Stimulated activated CD4-positive, alpha-beta T cell treated with anti-CD3 and anti-CD28 coated beads, Interleukin-15, amount 100 ng/mL, for 1 hour (primary cell): ENCODE data around the gene PRRT2.
A peak's percentile ranks its signal among the peaks of the same experiment; 100 is the strongest.
"Not testable (repeated sequence)": the region's sequence is repeated elsewhere in the genome, so short reads cannot be mapped to it uniquely, and the experiment has no call there.

Experiments used
- DNase-seq, 2 donors: peaks; one replicate each; pipeline ENCODE4 v3.0.0-alpha.2; 2020; ENCODE audit warnings: low read depth in 1 of 2, low spot score in 1 of 2

PRRT2 gene

GRCh38 chr16:29831490-29831889, 19.5 kb downstream of the PRRT2 start:
- DNase-seq: no peak

DNA sequence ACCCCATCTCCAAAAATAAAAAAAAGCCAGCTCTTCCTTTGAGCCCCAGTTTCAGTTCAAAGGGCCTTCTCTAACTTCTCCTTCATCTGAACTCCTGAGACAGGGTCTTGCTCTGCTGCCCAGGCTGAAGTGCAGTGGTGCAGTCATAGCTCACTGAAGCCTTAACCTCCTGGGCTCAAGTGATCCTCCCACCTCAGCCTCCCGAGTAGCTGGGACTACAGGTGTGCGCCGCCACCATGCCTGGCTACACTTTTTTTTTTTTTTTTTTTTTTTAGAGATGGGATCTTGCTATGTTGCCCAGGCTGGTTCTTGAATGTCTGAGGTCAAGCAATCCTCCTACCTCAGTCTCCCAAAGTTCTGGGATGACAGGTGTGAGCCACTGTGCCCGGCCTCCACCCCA, 21.2 kb downstream of the PRRT2 start:
- not testable (repeated sequence) for DNase-seq

DNA sequence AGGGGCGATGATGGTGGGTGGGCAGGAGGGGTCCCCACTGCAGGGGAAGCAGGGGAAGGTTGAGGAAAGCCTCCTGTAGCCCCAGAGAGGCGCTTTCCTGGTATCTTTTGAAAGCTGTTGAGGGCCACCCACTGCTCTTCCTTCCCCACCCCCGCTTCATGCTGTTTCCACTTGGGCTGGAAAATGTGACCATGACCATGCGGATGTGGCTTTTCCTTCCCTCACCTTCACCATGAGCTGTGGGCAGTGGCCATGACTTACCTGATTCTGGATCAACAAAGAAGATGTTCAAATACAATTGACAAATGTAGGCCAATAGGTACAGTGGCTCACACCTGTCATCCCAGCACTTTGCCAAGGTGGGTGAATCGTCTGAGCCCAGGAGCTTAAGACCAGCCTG, 22.1 kb downstream of the PRRT2 start:
- DNase-seq: no peak

- DNase-seq: no peak
Observed at GRCh38 chr16:29835926-29836325, 23.9 kb downstream of the PRRT2 start.

- DNase-seq: no peak
Observed at GRCh38 chr16:29836623-29837022, 24.6 kb downstream of the PRRT2 start.

GRCh38 chr16:29837841-29838240, 25.8 kb downstream of the PRRT2 start:
- DNase-seq: no peak

- no peak for DNase-seq
Observed at GRCh38 chr16:29839822-29840221, 27.8 kb downstream of the PRRT2 start.

DNA sequence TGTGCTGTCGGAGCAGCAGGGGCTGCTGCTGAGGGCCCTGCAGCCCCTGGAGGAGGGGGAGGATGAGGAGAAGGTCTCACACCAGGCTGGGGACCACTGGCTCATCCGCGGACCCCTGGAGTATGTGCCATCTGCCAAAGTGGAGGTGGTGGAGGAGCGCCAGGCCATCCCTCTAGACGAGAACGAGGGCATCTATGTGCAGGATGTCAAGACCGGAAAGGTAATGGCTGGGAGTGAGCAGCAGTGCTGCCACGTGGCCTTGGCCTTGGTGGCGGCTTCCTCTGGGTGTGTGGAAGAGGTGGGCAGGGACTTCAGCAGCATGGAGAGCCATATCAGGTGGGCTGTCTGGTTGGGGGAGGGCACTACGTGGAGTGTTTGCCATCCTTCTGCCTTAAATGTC, 28.2 kb downstream of the PRRT2 start:
- DNase-seq: no peak

DNA sequence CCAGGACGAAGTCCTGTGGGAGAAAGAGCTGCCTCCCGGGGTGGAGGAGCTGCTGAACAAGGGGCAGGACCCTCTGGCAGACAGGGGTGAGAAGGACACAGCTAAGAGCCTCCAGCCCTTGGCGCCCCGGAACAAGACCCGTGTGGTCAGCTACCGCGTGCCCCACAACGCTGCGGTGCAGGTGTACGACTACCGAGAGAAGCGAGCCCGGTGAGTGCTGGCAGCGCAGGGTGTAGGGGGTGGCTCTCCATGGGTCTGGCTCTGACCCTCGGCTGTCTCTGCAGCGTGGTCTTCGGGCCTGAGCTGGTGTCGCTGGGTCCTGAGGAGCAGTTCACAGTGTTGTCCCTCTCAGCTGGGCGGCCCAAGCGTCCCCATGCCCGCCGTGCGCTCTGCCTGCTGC, 29.6 kb downstream of the PRRT2 start:
- DNase-seq: no peak

GRCh38 chr16:29842732-29843346, 30.8 kb downstream of the PRRT2 start:
- DNase-seq: no peak

DNA sequence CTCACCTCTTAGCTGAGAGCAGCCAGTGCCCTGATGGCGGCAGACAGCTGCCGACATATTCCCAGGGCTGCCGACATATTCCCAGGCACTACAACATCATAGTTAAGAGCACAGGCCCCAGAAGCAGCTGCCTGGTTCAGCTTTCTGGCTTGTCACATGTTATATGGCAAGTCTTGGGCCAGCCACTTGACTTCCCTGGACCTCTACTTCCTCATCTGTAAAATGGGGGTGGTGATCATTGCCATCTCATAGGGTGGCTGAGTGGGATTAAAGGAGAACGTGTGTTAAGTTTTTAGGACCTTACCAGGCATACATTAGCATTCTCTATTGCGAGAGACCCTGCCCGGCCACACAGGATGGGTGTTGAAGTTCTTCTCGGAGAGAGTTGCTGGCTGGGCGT, 31.9 kb downstream of the PRRT2 start:
- no peak for DNase-seq

DNA sequence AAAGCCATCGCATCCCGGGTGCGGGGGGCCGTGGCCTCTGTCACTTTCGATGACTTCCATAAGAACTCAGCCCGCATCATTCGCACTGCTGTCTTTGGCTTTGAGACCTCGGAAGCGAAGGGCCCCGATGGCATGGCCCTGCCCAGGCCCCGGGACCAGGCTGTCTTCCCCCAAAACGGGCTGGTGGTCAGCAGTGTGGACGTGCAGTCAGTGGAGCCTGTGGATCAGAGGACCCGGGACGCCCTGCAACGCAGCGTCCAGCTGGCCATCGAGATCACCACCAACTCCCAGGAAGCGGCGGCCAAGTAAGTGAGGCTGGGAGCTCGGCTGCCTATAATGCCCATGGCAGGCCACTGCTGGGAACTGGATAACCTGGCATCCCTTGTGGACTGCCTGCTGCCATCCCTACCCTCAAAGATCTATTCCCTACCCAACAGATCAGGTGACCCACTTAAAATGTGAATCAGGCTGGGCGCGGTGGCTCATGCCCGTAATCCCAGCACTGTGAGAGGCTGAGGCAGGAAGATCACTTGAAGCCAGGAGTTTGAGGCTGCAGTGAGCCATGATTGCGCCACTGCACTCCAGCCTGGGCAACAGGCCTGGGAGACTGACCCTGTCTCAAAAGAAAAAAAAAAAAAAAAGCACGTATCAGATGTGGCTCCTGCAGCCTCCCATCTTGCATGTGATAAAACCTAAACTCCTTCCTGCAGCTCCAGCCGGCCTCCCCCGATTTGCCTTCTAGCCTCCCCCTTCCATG, 32.8 kb downstream of the PRRT2 start:
- DNase-seq: no peak

DNA sequence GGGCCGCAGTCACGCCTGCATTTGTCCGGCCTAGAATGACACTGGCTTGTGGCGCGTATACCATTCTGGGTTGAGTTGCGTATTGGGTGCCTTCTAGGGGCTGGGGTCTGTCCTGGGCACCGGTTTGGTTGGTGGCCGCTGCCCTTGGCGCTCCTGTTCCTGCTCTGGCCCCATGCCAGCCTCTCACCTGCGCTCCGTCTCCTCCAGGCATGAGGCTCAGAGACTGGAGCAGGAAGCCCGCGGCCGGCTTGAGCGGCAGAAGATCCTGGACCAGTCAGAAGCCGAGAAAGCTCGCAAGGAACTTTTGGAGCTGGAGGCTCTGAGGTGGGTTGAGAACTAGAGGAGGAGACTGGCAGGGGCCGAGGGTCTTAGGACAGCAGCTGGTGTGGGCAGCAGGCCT, 33.7 kb downstream of the PRRT2 start:
- no peak for DNase-seq

GRCh38 chr16:29848420-29849297, 36.7 kb downstream of the PRRT2 start:
- peak; percentile 59 to 79 for DNase-seq

DNA sequence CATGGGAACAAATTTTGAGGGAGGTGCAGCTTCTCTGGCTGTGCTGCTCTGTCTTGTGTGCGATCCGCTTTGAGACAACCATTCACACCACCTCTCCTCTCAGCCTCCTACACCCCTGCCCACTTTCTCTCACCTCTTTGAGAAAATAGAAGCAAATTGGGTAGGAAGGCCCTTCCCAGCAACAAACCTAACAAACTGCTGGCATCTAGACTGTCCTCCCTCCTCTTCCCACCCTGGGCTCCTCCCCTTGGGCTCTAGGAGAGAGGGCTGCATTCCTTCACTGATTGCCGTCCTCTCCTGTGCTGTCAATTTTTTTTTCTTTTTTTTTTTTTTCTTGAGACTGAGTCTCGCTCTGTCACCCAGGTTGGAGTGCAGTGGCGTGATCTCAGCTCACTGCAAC, 37.5 kb downstream of the PRRT2 start:
- DNase-seq: no peak

DNA sequence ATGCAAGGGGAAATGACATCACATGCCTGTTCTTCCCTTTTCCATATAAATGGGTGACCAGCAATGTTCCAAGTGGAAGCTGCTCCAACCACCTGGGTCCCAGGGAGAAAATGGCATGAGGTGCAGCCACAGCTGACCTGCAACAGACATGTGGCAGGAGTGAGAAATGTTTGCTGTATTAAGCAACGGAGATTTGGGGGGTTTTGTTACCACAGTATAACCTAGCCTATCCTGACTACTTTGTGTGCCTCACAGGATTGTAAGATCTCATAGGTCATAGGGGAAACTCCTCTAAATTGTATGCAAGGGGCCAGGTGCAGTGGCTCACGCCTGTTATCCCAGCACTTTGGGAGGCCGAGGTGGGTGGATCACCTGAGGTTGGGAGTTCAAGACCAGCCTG, 39.0 kb downstream of the PRRT2 start:
- DNase-seq: no peak

DNA sequence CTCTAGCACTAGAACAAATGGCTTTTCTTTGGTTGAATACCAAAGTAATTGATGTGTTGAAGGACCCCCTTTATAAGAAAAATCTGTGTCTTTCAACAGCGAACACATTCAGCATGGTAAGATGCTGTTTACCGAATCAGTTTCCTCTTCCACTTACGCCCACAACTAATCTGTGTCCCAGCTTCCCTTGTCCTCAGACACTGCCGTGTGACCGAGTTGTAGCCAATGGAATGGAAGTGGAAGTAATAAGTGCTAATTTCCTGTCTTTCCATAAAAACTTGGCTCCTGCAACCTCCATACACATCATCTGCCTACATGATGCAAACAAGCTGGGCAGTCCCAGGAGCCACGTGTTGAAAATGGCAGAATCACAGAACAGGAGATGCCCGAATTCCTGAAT, 40.7 kb downstream of the PRRT2 start:
- DNase-seq: no peak

- DNase-seq: no peak
Observed at GRCh38 chr16:29854520-29855100, 42.6 kb downstream of the PRRT2 start.

DNA sequence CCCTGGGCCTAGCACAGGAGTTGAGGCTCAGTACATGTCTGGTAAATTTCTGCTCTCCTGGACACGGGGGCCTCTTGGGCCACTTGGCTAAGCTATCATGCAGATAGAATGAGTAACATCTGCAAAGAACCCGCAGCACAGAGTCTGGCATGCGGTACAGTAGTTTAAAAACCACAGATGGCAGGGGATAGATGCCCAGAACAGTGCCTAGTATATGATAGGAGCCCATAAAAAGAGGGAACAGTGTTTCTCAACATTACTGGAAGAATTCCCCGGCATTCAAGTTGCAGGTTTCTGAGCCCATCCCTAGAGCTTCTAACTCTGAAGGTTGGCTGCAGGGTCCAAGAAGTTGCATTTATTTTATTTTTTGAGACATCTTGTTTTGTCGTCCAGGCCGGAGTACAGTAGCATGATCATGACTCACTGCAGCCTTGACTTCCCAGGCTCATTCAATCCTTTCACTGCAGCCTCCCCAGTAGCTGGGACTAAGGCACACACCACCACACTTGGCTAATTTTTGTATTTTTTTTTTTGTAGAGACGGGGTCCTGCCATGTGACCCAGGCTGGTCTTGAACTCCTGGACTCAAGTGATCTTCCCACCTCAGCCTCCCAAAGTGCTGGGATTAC, 45.3 kb downstream of the PRRT2 start:
- no peak for DNase-seq

DNA sequence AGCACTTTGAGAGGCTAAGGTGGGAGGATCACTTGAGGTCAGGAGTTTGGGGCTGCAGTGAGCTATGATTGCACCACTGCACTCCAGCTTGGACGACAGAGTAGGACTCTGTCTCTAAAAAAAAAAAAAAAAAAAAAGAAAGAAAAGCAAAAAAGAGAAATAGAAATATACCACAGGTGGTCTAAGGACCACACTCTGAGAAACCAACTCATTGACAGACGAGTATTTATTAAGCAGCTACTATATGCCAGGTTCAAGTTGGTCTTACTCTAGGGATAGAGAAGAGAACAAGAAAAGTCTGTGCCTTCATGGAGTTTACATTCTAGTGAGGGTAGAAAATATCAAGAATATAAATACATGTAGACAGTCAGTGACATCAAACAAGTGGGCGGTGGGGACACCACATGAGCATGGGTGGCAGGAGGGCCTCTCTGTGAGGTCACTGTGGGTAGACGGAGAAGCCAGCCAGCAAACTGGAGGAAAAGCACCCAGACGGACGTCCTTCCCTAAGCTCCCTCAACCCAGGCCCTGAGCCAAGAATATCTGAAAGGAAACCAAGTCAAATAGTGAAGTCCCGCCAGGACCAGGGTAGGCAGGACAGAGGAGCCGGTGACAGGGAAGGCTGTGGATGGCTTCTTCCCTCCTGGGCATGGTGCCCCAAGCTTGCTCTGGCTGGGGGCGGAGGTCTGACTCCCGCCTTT, 46.3 kb downstream of the PRRT2 start:
- DNase-seq: no peak

- no peak for DNase-seq
Observed at GRCh38 chr16:29858974-29859373, 47.0 kb downstream of the PRRT2 start.
